Hippocampal formation (tissue), 2 donors: ENCODE data around the gene AGBL1.

Source experiments
- DNase-seq, 2 donors: peaks; one replicate each; lab custom pipeline; 2025; lab: John Stamatoyannopoulos, UW

Gene AGBL1

DNA sequence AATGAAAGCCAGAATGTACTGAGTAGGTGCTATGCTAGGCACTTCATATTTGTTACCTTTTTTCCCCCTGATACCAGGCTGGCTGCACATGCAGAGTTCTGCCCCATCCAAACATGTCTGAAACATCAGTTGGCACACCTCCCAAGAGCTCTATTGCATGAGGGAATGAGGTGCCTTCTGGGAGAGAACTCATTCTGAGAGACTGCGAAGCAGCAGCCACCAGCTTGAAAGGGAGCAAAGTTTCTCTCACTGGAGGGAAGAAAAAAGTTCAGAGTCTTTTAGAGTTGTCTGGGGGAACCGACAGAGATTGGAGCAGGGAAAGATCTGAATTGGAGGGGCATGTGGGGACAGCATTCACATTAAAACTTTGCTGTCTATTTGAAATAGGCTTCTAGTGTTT is 84.1 kb downstream of the AGBL1 start:
- no peak for DNase-seq

DNA sequence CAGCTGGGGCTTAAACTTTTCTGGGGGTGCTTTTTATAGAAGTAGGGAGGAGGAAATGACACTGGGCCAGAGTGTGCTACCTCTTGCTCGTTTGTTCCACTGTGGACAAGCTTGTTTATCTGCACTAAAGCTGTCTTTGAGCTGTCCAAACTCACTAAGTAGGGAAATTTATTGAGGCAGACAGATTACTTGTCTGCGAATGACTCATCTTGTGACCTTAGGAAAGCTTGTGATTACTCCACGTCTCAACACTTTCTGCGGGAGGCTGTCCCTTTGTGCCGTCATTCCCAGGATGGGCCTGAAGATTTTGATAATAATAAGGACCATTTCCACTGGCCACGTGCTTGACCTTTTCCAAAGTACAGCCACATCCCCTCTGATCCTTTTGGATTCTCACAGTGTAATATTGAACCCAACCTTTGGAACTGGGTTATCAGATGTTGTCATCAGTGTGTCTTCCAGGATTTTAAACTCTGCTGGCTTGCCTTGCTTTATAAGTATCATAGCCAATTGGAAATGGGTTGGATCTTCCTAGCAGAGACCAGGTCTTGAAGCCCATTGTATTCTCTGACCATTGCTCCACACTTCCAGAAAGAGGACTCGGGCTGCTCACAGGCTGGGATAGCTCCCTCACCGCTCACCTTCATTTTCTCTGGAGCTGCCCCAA is 84.7 kb downstream of the AGBL1 start:
- no peak for DNase-seq

DNA sequence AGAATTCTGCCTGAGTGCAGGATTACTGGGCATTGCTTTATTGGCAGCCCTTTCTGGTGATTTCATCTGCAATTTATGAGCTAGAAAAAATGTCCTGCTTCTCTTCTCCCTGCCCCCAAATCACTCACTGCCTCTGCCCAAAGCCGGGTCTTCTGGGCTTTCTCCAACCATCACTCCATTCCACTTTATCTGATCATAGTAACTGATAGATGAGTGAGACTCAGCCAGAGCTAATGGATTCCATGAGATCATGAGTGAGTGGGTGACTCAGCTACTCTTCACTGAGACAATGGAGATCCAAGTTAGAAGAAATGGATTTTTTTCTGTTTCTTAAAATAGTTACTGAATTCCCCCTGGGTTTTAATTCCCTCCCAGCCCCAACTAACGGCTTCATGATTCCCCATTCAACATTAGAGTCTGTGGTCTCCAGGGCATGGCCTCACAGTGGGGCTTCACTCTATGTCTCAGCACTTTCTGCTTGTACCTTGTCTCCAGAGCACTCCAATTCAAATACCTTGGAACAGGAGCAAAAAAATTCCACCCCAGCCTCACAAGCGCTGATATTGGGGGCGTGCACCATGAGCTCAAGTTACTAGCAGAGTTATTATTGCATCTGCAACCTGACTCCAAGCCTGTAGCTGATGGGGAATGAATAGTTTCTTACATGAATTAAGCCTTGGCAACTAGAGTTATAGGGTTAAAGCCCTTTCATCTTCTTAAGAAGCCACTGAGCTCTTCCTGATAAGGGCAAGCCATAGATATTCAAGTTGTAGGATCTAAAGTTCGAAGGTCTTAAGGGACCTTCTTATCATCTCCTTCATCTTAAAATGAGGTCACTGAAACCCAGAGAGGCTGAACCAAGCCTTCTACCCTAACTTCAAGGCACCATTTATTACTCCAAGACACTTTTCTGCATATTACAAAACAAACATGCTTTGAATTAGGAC is 85.9 kb downstream of the AGBL1 start:
- no peak for DNase-seq

DNA sequence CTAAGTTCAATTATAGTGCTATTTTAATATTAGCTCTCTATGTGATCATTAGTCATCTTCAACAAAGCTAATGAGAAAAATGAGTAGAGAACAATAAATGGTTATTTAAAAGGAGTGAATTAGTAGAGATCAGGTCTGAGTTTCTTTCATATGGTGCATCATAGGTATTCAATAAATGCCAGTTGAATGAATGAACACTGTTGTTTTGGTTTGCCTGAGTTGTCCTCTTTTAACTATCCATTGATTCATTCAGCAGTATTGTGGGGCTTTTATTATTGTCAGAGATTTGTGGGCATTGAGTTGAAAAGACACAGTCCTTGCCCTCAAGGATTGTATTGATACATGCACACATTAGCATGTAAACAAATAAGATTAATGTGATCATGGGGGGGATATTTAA is 88.2 kb downstream of the AGBL1 start:
- DNase-seq, result no peak

DNA sequence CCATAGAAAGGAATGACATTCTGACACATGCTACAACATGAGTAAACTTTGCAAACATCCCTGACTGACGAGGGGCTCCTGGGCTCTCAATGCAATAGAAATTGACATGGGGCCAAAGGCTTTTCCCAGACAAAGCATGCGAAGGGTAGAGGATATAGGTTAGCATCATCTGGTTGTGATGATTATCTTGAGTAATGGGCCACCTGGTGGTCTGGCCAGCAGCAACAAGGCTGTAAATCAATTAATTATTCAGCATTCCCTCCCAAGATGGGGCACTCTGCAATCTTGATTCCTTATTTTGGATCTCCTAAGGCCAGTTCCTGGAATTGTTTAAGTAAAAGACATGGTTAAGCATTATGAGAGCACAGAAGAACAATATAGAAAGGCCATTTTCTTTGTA is 99.2 kb downstream of the AGBL1 start:
- no peak for DNase-seq

DNA sequence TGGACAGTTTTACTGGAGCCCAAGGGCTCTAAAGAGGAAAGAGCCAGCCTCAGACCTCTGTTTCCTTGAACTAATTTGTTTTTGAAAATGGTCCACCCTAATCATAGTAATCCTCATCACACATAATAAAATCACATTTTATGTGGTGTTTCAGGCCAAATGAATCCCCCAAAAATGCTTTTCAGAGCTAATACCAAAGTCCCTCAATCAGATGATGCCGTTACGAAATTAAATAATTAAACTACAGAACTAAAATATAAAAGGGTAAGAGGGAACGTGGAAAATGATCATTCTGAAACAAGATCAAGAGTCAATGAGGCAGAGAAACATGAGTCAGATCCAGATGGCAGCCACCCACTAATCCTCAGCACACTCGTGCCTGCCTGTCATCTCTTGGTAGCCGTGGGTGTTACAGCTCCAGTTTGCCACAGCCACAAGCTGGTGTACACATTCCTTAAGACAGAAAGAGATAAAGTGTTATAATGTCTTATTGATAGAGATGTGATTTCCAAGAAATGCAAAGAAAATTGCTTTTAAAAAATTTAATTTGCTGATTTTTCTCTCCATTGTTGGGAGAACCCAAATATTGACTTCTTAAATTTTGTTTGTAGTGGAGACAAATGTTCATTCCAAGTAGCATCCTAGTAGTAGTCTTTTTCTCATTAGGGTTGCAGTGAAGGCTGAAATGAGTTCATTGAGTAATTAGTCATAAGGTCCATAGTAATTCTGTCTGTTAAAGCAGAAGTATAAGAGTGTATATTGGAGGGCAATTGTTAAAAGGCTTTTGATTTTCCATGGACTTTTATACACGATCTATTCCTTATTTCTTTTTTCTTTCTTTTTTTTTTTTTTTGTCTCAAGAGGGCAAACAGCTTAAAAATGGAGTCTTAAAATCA is 104.2 kb downstream of the AGBL1 start:
- no peak for DNase-seq

DNA sequence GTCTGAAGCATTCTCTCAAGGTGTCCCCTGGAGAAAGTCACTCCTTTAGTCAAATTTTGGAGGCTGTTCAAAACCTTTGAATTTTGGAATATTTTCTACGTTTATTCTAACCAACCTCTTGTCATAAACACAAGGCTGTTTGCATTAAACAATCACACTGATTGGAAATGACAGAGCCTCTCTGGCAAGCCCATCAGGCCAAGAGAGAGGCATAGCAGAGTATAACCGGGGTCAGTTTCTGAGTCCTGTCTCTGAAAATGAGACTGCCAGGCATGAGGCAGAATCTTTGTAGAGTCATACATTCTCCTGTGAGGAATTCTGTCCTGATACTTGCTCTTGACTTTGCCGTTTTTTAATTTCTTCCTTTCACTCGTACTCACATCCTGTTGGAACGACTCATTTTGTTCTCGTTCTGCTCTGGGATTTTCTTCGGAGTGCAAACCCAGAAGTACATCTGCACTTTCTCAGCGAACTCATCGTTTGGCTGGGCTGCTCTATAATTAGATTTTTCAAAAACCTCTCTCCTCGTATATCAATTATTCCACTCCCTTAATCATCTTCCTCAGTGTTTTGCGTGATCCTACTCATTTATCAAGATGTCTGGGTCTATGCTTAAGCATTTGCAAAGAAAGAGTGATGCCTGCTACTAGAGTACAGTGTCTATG is 114.2 kb downstream of the AGBL1 start:
- DNase-seq, result no peak

DNA sequence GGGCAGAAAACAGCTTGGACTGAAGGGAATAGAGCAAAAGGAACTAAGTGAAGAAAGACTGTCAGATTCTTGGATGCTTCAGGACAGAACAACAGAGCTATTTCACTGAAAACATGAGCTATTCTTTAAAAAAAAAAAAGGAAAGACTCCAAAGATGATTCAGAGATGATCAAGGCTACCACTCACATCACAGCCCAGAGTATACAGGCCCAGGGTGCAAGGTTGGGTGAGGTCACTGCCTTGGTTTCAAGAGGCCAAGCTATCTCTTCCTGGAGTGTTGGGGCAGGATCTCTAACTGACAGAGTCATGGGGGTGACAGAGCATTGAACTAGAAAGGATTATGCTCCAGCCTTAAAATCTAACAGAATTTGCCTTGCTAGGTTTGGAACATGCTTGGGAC is 118.1 kb downstream of the AGBL1 start:
- DNase-seq, result no peak

DNA sequence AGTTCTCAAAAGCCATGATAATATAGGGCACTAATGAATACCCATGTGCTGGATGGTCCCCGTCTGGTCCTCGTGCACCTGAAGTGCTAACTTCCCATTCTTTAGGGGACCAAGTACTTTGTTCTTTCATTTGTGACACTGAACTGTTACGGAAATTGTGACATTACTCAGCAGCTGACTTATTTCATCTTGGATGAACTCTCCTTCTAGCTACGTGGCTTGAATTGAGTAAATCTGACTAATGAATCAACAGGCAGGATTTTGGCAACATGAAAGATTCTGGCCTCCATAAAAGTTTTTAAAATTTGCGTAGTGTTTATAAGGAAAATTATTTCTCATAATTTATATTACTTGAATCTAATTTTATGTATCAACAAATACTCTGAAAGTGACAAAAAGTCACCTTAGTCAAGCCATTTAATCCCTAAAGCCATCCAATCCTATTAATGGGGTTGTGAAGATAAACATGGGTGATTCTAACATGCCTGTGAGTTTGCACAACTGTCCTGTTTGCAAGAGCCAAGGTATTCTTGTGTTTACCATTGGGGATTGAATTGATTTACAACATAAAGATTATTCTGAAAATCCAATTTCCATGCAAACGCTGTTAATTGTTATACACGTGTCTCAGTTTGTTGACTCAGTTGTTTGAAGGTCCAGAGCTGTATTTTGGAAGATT is 119.9 kb downstream of the AGBL1 start:
- DNase-seq, result no peak

DNA sequence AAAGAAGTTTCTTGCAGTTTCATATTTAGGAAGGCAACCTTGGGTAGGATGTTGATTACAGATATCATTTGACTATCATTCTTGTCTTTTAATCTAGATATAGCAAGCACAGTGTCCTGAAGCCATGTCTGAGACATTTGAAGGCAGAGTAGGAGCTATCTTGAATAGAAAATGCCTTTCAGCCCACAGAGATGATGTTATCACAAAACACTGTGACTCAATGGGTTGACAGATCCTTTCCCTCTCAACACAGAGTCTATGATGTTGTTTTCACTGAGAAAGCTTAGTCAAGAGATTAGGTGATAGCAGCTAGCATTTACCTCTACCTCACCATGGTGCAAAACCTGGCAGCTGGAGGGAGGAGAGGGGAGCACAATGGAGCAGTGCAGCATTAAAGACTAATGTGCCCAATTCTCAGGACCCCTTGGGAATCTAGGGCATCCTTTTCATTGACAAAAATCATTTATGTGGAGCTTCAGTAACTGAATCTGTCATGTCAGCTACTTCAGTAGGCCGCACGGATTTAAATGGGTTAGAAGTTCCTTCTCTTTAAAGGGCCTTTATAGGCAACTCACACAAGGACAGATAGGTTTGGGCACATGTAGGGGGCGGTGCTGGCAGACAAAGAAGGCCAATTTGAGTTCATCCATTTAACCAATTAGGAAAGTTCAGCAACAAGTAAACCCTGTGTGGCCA is 121.8 kb downstream of the AGBL1 start:
- DNase-seq, result no peak

DNA sequence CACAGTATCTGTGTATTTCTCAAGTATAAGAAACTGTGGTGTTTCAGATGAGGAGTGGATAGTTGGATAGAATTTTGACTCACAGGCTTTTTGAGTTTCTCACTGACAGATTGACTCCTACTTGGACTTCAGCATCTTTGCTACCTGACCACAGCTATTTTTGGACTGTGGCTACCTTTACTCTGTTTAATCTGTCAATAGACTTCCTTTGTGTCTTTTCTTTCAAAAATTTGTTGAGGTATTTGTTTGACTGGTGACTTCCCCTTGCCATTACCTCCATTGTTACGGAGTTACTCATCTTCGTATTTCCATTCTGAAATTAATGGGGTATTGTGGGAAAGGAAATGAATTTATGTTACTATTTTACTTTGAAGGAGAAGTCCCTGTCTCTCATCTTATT is 123.8 kb downstream of the AGBL1 start:
- DNase-seq, result no peak

DNA sequence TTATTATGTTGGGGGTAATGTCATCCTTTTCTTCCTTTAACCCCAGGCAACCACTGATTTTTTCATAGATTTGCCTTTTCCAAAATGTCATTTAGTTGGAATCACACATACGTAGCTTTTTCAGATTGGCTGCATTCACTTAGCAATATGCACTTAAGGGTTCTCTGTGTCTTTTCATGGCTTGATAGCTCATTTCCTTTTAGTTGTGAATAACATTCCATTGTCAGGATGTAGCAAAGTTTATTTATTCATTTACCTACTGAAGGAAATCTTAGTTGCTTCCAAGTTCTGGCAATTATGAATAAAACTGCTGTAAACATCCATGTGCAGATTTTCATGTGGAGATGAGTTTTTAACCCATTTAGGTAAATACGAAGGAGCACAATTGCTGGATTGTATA is 125.4 kb downstream of the AGBL1 start:
- DNase-seq, result no peak

DNA sequence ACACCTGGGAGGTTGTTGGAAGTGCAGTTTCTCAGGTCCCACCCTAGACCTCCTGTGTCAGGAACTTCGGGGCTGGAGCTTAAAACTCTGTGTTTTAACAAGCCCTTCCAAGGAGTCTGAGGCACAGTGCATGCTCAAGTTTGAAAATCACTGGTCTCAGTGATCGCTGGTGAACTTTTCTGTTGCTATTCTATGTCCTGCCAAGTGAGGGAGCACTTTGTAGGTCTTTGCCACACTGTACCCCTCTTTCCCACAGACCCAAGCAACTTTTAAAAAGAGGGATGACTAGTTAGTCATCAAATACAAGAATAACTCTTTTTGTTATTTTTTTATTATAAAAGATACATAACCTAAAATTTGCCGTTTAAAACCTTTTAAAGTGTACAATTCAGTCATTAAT is 133.7 kb downstream of the AGBL1 start:
- no peak for DNase-seq

DNA sequence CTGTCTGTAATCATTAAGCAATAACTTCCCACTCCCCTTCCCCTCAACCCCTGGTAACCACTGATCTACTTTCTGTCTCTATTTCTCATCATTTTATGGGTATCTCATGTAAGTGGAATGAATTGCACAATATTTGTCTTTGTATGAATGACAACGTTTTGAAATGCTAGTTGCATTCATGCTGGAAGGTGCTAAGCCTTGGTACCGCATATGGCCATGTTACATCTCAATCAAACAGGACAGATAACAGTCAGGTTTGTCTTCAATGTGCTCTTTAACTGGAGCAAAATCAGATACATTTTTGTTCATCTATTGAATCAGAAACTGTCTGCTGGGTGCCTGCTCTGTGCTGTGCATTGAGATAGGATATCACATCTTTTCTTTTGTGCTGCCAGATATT is 134.2 kb downstream of the AGBL1 start:
- DNase-seq, result no peak

DNA sequence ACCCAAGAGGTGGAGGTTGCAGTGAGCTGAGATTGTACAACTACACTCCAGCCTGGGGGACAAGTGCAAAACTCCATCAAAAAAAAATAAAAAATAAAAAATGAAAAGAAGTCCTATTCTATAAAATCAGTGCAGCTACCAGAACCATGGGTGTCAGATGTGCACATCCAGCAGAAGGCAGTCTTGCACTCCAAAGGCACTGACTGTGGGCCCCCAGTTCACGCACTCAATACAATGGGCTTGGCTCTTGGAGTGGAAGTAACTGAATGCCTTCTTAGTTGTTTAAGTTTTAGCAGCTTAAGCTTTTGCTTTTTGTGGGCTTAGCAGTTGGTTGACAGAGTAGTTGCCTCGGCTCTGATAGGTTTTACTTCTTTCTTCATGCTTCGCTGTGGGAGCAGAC is 141.4 kb downstream of the AGBL1 start:
- DNase-seq, result no peak

DNA sequence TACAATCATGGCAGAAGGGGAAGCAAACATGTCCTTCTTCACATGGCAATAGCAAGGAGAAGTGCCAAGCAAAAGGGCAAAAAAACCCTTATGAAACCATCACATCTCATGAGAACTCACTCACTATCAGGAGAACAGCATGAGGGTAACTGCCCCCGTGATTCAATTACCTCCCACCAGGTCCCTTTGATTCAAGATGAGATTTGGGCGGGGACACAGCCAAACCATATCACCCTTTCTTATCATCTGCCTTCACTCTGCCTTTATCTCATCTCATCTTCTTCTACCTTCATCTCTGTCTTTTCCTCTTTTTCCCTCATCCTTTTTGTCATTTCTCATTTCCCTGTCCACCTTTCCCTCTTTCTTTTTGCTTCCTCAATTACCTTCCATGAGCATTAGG is 149.6 kb downstream of the AGBL1 start:
- no peak for DNase-seq

DNA sequence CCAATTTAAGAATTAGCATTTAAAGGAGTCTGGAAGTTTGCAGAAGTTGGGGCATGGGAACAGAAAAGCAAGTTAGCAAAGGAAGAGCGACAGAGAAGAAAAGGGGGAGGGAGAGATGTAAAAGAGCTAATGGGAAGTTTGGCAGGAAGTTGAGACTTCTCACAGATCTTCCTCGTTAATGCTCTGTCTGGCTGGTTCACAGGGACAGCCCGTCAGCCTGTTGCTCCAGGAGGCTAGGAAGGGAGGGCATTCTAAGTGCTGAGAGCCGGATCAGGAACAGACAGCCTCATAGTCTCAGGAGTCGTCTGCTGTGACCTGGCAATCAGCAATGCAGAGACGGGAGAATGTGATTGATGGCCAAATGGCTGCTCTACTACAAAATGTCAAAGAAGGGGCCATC is 150.3 kb downstream of the AGBL1 start:
- DNase-seq, result no peak

DNA sequence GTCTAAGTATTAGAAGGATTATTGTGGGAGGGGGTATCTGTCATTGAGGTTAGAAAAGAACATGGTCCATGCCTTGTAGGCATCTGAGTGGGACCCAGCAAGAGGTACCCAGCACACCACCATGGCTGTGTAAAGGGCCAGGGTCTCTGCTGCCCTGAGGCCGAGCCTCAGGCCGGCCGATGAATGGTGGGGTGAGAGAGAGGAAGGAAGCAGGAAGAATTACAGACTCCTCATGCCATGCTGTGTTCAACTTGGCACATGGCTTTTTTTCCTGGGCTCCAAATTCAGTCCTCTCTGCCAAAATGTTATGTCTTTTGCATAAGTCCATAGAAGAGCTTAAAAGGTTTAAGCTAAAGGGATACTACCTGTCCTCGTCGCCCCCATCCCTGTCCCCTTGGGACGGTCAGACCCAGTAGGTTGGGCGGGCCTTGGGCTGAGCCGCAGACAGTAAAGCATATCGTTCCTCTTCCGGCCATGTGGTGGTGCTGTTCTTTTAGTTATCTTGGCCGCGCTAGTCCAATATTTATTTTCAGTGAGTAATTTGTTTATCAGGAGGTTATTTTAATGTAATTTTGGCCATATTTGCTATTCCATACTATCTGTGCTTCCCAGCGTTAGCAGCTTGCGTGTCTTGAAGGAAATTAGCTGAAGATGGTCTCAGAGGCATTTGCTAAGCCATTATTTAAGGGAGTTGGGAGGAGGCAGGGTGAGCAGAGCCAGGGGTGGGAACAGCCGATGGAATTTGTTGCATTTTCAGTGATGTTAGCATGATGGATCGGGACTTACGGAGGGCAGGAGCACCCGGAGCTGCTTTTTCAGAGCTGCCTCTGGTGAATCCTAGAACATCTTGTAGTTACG is 152.4 kb downstream of the AGBL1 start:
- peak; percentile 24 to 35 for DNase-seq

DNA sequence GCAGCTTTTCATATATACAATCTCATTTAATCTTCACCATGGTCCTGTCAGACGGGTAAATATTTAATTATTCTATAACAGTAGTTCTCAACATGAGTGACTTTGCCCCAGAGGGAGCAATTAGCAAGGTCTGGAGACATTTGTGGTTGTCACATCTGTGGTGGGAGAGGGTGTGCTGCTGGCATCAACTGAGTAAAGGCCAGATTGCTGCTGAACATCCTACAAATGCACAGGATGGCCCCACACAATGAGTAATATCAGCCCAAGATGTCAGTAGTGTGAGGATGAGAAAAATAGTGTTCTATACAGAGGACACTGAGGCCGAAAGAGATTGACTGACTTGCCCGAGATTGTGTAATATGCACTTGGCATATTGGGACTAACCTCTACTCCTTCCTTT is 156.0 kb downstream of the AGBL1 start:
- DNase-seq, result no peak
